Amygdala (tissue), 56 donors: Measurements from ENCODE around the gene RPS21.

ENCODE experiments used
- DNase-seq, 56 donors: peaks; one replicate each; lab custom pipeline; 2025; lab: John Stamatoyannopoulos, UW

Gene RPS21

GRCh38 chr20:62436692-62437091, 49.8 kb downstream of the RPS21 start:
- DNase-seq: no peak

DNA sequence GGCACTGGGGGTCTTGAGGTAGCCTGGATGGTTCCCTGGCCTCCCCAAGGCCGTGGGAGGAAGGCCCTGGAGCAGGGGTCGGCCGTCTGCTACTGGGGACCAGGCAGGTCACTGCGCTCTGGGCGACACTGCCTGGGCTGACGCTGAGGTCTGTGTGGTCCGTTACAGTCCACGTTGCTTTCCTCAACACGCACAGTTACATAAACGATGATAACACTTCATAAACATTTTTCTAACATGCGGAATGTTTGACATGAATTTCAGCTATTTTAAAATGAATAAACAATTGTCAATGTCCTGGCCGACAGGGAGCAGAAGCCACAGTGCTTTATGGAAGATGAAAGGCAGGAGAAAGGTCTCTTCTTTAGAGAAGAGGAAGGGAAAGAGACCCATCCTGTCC, 50.6 kb downstream of the RPS21 start:
- DNase-seq: no peak

- peak in 7 of 56 donors; percentile 5 to 27 (median 16) for DNase-seq
These were observed 51.0 kb downstream of the RPS21 start for GRCh38 chr20:62437927-62438326.
